OCI-LY7 (cell line): ENCODE results near the gene FOXR2. TPM values are rescaled to one million over a fixed set of nuclear protein-coding genes. Genes with fewer than 3 reads are reported as not detected.

Experiments
- BruUV-seq: library from RNA; stranded (reverse); fragments of 400-500 nt; replicated peaks from 2 replicates; lab custom pipeline; 2021; lab: Mats Ljungman, UMichigan
- CTCF ChIA-PET: fragments of 300-600 bp; sonication (Branson Sonifier 250); formaldehyde crosslinking; loops from one replicate; lab custom pipeline; 2022; ENCODE audit warnings: antibody characterized with exemption; ENCODE audit not compliant: unreplicated experiment; lab: Charles Lee
- POLR2A ChIA-PET: fragments of 300-600 bp; sonication (Branson Sonifier 250); formaldehyde crosslinking; loops from one replicate; lab custom pipeline; 2022; ENCODE audit warnings: antibody characterized with exemption; lab: Charles Lee
- DNase-seq: peaks from one replicate; pipeline ENCODE4 v3.0.0-alpha.2; 2015; ENCODE audit warnings: low spot score
- H2AFZ ChIP-seq: fragments of 200-600 bp; sonication (generic), shearing (Covaris generic); 2 replicates; pipeline ENCODE4 v1.6.1; 2014; ENCODE audit warnings: mild to moderate bottlenecking, antibody characterized with exemption, low read length, moderate library complexity
- H3K27ac ChIP-seq: fragments of 200-600 bp; sonication (generic); 2 replicates; pipeline ENCODE4 v1.5.1; 2014; ENCODE audit warnings: mixed run types, low read depth, mild to moderate bottlenecking, moderate library complexity, low read length, inconsistent platforms; ENCODE audit not compliant: poor library complexity, severe bottlenecking
- H3K36me3 ChIP-seq: fragments of 200-600 bp; sonication (generic); 2 replicates; pipeline ENCODE4 v1.6.1; 2014; ENCODE audit warnings: mild to moderate bottlenecking, antibody characterized with exemption, low read length, moderate library complexity, mixed read lengths; ENCODE audit not compliant: insufficient read depth
- H3K4me1 ChIP-seq: fragments of 200-600 bp; sonication (generic); 2 replicates; pipeline ENCODE4 v1.5.1; 2014; ENCODE audit warnings: mild to moderate bottlenecking, low read length; ENCODE audit not compliant: insufficient read depth, poor library complexity, severe bottlenecking
- H3K4me2 ChIP-seq: fragments of 200-600 bp; sonication (generic); 2 replicates; pipeline ENCODE4 v1.6.1; 2014; ENCODE audit warnings: mild to moderate bottlenecking, low read length
- H3K4me3 ChIP-seq: fragments of 200-600 bp; sonication (generic); 2 replicates; pipeline ENCODE4 v1.5.1; 2014; ENCODE audit warnings: mild to moderate bottlenecking, low read depth, low read length; ENCODE audit not compliant: poor library complexity, severe bottlenecking
- H3K79me2 ChIP-seq: fragments of 200-600 bp; sonication (generic); 2 replicates; pipeline ENCODE4 v1.6.1; 2016; ENCODE audit warnings: low read depth, mild to moderate bottlenecking, low read length, moderate library complexity, mixed read lengths; ENCODE audit not compliant: insufficient read depth
- H3K9me2 ChIP-seq: fragments of 200-600 bp; sonication (generic); 2 replicates; pipeline ENCODE4 v1.6.1; 2016; ENCODE audit warnings: mild to moderate bottlenecking, low read length, mixed read lengths; ENCODE audit not compliant: insufficient read depth
- H3K9me3 ChIP-seq: fragments of 200-600 bp; sonication (generic); 2 replicates; pipeline ENCODE4 v1.6.1; 2014; ENCODE audit warnings: mild to moderate bottlenecking, mixed run types, low read length, mixed read lengths
- H4K20me1 ChIP-seq: fragments of 200-600 bp; sonication (generic); 2 replicates; pipeline ENCODE4 v1.6.1; 2014; ENCODE audit warnings: mild to moderate bottlenecking, antibody characterized with exemption, low read length, moderate library complexity, mixed read lengths; ENCODE audit not compliant: insufficient read depth
- CTCF ChIP-seq: fragments of 200-600 bp; sonication (generic); conservative IDR thresholded peaks from 2 replicates; pipeline ENCODE4 v1.5.1; 2014; ENCODE audit warnings: mild to moderate bottlenecking, antibody characterized with exemption, low read length, moderate library complexity, mixed read lengths
- EZH2phosphoT487 ChIP-seq: fragments of 200-600 bp; sonication (generic); IDR thresholded peaks from 2 replicates; pipeline ENCODE4 v1.6.1; 2018; ENCODE audit warnings: low read depth, borderline replicate concordance, mild to moderate bottlenecking, mixed run types, antibody characterized with exemption, low read length, moderate library complexity, mixed read lengths
- intact Hi-C: fragments of 100-400 bp; cut with micrococcal nuclease; formaldehyde crosslinking; loops from one replicate; pipeline ENCODE4 v1.10.0; 2022; ENCODE audit not compliant: unreplicated experiment
- total RNA-seq, 2 experiments: library from RNA; depleted of rRNA in 1 of 2; stranded (reverse); fragments of >200 nt in 1 of 2; shearing (Covaris generic) in 1 of 2; gene quantifications; 2 replicates each; pipeline ENCODE4 v1.2.3, GENCODE V29; 2014 to 2022

Gene FOXR2
- total RNA-seq, 2 experiments from 2014 or later, result not detected

GRCh38 chrX:55598333-55598732 lies 24.9 kb upstream of the FOXR2 start:
- CTCF ChIA-PET, result no interaction called here
- Histone ChIP-seq H3K4me2 (no peak overlapping the region), H2AFZ (no peak overlapping the region), H3K4me1 (no peaks in the 10 kb centered on the region), H3K9me2 (no peaks in the 10 kb centered on the region), H3K9me3 (no peaks in the 10 kb centered on the region), H3K79me2 (no peaks in the 10 kb centered on the region), H4K20me1 (no peaks in the 10 kb centered on the region), H3K27ac (no peak overlapping the region), H3K4me3 (no peak overlapping the region), H3K36me3 (no peaks in the 10 kb centered on the region)
- BruUV-seq, result no TSS peak
- TF ChIP-seq CTCF (no peak), EZH2phosphoT487 (no peak)
- intact Hi-C loops, result no loop called here
- no peak for DNase-seq
- POLR2A ChIA-PET, result no interaction called here

GRCh38 chrX:55619547-55619946 lies 3.7 kb upstream of the FOXR2 start:
- no peaks in the 10 kb centered on the region for H4K20me1 ChIP-seq
- TF ChIP-seq EZH2phosphoT487, result no peak
- no peak for TF ChIP-seq CTCF
- no peak overlapping the region for H3K4me2 ChIP-seq
- no peak overlapping the region for H3K27ac ChIP-seq
- intact Hi-C loops, result no loop called here
- DNase-seq, result no peak
- H3K4me3 ChIP-seq, result no peak overlapping the region
- no peaks in the 10 kb centered on the region for H3K36me3 ChIP-seq
- no peaks in the 10 kb centered on the region for H3K79me2 ChIP-seq
- no peaks in the 10 kb centered on the region for H3K4me1 ChIP-seq
- BruUV-seq, result no TSS peak
- ChIA-PET POLR2A (interaction anchor here (0.7 kb wide), 1 partner anchor 250 kb away, joined by 6 read pairs; no protein-coding TSS in a partner anchor), CTCF (no interaction called here)
- no peaks in the 10 kb centered on the region for H3K9me2 ChIP-seq
- H2AFZ ChIP-seq, result no peak overlapping the region
- no peaks in the 10 kb centered on the region for H3K9me3 ChIP-seq

- CTCF ChIA-PET, result no interaction called here
- Histone ChIP-seq H3K4me3 (no peak overlapping the region), H3K4me2 (no peak overlapping the region), H3K27ac (no peak overlapping the region), H3K4me1 (no peaks in the 10 kb centered on the region), H4K20me1 (no peaks in the 10 kb centered on the region), H3K9me2 (no peaks in the 10 kb centered on the region), H2AFZ (no peak overlapping the region), H3K79me2 (no peaks in the 10 kb centered on the region), H3K36me3 (no peaks in the 10 kb centered on the region), H3K9me3 (no peaks in the 10 kb centered on the region)
- no peak for DNase-seq
- no TSS peak for BruUV-seq
- intact Hi-C loops, result no loop called here
- TF ChIP-seq EZH2phosphoT487 (no peak), CTCF (no peak)
- POLR2A ChIA-PET, result no interaction called here
These were observed 1.2 kb downstream of the FOXR2 start for GRCh38 chrX:55624403-55624802.
